ENCODE results near the gene KCNG2.
"Not testable (repeated sequence)": the region's sequence is repeated elsewhere in the genome, so short reads cannot be mapped to it uniquely, and the experiment has no call there.

Gene KCNG2

DNA sequence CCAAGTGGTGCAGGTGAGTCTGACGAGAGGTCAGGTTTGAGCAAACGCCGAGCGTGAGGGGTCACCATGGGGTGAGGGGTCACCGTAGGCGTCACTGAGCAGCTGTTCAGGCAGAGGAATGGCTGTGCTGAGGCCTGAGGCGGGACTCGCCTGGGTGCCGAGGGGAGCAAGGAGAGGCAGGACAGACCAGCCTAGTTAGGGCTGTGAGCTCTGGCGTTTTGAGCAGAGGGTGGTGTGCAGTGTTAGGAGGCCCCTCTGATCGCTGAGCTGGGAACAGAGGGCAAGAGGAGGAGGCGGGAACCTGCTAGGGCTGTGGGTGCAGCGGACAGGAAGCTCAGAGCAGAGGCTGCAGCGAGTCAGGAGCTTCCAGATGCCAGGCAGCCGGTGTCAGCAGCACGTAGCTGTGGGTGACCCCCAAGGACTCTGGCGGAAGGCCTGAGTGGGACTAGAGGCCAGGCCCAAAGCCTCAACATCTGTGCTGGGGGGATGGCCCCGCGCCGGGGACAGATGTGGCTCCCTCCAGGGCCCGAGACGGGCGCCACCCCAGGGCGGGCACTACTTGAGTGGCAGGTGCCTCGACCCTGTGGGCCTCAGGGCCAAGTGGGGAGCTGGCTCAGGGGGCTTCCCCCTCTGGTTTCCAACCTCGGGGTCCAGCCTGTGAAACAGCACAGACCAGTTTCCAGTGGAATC lies 55.7 kb downstream of the KCNG2 start:
- no peak for DNase-seq (ENCODE audit: low spot score)

DNA sequence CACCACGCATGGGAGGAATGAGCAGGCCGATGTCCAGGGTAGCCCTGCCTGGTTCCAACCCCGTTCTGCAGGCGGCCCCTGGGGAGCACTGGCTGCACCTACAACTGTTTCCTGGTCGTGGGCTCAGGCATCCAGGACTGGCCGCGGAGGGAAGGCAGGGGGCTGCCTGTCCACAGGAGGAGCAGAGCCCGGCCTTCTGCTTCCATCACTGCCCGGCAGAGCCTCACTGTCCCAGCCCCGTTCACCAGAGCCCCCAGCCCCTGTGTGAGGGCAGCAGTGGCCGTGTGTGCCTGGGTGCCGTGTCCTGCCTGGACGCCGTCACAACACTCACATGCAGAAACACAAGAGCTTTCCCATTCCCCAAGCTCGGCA lies 56.2 kb downstream of the KCNG2 start:
- DNase-seq (ENCODE audit: low spot score): no peak

DNA sequence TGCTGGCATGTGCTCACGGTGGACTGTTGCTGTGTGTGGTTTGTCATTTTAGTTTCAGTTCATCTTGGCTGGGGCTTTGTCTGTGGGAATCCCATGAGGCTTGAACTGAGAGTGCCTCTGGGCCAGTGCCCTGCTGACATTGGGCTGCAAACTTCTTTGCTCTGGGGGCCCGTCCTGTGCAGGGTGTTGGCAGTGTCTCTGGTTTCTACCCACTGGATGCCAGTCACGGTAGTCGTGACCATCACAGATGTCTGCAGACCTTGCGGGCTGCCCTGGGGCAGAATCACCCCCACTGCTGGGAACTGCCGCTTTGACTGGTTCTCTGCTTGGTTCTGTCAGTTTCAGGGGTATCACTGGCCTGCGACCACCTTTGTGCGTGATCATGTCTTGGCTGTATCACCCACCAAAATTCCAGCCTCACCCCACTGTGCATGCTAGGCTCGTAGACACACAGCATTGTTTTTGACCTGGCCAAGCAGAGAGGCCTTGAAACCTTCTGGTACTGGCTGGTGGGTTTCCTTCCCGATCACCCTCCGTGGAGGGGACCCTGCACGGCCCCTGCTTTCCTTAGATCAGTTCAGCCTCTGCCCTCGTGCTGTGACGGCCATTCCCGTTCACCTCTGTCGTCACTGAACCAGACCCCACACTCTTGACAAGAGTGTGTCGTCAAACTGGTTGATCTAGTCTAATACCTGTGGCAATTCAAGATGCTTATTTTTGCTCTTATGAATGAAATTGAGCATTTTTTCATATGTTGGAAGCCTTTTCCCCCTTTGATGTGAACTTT lies 57.6 kb downstream of the KCNG2 start:
- no peak for DNase-seq (ENCODE audit: low spot score)

DNA sequence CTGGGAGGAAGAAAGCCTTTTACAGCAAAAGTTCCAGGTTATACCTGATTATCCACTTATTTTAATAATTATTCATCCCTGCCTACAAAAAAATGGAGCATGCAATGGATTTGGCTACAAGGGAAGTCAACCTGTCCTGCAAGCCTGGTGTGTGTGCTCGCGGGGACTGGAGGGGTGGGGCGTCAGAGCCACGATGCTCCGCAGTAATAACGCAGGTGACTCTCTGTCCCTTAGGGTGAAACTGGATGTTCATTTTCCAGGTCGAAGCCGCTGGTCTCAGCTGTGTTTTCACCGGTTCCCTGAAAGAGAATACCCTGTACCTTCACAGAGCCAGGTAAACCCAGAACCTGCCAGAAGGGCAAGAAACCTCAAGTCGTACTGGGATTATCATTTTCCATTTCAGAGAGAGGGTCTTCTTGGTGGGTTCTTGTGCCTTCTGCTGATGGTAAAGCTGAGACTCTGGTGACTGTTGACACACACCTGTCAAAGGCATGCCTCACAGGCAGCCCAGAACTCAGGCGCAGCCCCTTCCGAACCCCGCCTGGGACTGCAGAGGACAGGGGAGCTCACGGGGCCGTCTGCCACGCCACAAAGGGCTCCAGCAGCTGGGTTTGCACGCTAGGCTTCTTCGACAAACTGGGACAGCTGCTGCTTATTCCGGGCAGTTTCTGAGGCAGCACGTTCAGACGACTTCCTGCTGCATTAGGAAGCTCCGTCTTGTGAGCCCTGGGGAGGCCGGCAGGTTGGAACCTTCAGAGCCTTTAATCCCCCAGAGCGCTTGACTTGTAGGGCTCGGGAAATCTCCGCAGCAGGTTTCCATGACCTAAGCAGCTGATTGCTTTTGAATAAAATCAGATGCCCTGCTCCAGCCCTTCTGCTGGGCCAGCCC lies 58.6 kb downstream of the KCNG2 start:
- no peak for DNase-seq (ENCODE audit: low spot score)

DNA sequence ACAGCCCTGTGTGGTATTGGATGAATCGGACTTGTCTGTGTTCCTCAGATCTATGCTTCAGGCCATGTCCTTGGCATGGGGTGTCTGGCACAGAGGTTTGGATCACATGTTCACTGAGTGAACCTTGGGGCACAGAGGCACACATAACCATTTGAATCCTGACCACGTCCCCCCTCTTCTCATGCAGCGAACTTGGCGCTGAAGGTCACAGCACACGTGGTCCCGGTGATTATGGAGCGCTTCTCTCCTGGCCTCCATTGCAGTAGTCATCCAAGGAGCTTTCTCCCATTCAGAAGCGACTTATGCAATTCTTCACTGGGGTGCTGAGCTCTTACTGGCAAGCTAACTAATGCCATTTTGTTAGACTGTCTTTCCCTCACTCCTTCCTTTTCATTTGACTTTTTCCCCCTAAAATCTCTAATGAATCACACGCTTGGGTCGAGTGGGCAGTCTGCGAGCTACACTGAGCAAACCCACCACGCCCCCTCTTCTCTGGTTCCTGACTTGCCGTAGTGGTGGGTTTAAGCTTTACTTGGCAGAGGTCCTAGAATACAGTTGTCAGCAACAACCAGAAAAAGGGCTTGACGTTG lies 59.4 kb downstream of the KCNG2 start:
- no peak for DNase-seq (ENCODE audit: low spot score)

DNA sequence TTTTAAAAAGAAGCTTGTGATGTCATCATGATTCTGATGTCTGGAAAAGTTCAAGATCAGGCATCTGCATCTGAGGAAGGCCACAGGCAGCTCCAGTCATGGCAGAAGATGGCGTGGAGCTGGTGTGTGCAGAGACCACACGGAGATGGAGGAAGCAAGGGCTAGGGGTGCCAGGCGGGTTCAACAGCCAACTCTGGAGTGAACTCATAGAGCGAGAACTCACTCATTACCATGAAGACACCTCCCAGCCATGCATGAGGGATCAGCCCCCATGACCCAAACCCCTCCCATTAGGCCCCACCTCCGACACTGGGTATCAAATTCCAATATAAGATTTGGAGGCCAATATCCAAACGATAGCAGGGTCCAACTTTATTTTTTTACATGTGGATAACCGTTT lies 61.6 kb downstream of the KCNG2 start:
- DNase-seq (ENCODE audit: low spot score): no peak

DNA sequence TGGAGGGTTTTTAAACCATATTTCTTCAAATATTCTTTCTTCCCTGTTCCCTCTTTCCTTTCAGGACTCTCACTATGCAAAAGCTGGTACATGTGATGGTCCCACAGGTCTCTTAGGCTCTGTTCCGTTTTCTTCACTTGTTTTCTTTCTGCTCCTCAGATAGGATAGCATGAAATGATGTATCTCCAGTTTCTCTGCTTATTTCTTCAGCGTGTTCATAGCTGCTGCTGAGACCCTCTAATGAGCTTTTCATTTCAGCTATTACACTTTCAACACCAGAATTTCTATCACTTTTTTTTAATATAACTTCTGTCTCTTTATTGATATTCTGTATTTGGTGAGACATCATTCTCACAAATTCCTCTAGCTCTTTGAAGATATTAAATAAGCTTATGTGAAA lies 63.9 kb downstream of the KCNG2 start:
- no peak for DNase-seq (ENCODE audit: low spot score)

DNA sequence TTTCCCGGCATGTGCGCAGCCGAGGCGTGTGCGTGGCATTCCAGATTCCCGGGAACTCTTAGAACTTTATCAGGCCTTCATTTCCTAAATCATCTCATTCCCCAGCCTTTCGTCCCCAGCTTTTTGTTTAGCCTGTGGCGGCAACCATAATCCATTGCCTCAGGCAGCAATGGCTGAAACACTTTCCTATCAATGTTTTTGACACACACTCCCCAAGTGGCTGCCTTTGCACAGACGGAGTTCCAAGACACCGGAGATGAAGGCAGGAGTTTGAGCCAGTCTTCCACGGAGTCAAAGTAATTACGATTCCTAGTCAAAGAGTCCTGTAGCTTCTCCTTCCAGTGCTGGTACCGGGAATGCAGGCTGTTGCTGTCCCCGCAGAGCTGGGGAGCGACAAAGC lies 64.8 kb downstream of the KCNG2 start:
- DNase-seq (ENCODE audit: low spot score): no peak

DNA sequence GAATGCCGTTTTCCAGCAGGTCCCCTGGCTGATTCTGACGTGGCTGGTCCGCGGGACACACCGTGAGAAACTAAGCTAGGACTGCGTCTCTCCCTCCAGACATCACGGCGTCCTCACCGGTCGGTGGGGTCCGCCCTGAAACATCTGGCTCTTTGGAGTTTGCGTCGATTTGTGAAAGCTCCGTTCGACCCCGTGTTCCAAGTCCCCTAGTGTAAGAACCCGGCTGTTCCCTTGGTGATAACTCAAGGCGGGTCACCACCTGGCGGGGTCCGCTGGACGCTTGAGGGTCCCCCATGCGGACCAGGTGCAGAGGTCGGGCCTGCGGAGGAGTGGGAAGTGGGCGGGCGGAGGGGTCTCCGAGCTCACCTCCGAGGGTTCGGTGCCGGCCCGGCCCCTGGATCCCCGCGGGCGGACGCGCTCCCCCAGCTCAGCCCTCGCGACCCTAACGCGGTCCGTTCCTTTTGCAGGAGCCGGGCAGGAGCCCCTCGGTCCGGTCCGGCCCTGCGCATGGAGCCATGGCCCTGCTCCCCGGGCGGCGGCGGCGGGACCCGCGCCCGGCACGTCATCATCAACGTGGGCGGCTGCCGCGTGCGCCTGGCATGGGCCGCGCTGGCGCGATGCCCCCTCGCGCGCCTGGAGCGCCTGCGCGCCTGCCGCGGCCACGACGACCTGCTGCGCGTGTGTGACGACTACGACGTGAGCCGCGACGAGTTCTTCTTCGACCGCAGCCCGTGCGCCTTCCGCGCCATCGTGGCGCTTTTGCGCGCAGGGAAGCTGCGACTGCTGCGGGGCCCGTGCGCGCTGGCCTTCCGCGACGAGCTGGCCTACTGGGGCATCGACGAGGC lies 65.6 kb downstream of the KCNG2 start:
- no peak for DNase-seq (ENCODE audit: low spot score)

DNA sequence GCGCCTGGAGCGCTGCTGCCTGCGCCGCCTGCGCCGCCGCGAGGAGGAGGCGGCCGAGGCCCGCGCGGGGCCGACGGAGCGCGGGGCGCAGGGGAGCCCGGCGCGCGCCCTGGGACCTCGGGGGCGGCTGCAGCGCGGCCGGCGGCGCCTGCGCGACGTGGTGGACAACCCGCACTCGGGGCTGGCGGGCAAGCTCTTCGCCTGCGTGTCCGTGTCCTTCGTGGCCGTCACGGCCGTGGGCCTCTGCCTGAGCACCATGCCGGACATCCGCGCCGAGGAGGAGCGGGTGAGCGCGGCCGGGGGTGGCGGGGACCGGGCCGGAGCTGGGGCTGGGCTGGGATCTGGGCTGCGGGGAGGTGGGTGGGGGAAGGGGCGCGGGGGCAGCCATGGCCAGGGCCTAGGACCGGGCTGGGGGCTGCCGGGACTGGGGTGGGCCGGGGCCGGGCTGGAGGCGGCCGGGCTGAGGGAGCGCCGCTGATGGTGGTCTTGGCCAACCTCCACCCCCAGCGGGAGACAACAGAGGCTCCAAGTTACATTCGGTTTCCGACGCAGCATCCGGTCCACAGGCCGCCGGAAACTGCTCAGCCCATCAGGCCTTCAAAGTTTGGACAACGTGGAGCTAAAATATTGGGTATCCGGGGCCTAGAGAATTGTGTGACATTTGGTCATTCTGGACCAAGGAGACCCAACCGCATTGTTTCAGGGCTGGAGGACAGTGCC lies 66.4 kb downstream of the KCNG2 start:
- no peak for DNase-seq (ENCODE audit: low spot score)

DNA sequence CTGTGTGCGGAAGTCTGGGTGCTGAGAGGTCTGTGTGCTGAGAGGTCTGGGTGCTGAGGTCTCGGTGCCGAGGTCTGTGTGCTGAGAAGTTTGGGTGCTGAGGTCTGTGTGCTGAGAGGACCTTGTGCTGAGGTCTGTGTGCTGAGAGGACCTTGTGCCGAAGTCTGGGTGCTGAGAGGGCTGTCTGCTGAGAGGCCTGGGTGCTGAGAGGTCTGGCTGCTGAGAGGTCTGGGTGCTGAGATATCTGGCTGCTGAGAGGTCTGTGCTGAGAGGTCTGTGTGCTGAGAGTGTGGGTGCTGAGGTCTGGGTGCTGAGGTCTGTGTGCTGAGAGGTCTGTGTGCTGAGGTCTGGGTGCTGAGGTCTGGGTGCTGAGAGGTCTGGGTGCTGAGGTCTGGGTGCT lies 67.2 kb downstream of the KCNG2 start:
- not testable (repeated sequence) for DNase-seq (ENCODE audit: low spot score)

DNA sequence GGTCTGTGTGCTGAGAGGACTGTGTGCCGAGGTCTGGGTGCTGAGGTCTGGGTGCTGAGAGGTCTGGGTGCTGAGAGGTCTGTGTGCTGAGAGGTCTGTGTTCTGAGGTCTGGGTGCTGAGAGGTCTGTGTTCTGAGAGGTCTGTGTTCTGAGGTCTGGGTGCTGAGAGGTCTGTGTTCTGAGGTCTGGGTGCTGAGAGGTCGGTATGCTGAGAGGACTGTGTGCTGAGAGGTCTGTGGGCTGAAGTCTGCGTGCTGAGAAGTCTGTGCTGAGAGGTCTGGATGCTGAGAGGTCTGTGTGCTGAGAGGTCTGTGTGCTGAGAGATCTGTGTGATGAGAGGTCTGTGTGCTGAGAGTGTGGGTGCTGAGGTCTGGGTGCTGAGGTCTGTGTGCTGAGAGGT lies 68.2 kb downstream of the KCNG2 start:
- not testable (repeated sequence) for DNase-seq (ENCODE audit: low spot score)

DNA sequence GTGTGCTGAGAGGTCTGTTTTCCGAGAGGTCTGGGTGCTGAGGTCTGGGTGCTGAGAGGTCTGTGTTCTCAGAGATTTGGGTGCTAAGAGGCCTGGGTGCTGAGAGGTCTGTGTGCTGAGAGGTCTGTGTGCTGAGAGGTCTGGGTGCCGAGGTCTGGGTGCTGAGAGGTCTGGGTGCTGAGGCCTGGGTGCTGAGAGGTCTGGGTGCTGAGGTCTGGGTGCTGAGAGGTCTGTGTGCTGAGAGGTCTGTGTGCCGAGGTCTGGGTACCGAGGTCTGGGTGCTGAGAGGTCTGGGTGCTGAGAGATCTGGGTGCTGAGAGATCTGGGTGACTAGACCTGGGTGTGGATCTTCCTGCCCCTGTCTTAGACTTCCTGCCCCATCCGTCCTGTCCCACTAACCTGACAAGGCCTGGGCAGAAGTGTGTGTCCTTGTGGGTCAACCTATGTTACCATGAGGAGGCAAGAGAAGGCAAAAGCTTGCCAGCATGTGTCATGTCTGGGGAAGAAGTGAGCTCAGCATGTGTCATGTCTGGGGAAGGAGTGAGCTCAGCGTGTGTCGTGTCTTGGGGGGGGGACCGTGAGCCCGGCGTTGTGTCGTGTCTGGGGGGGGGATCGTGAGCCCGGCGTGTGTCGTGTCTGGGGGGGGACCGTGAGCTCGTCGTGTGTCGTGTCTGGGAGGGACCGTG lies 69.3 kb downstream of the KCNG2 start:
- no peak for DNase-seq (ENCODE audit: low spot score)

DNA sequence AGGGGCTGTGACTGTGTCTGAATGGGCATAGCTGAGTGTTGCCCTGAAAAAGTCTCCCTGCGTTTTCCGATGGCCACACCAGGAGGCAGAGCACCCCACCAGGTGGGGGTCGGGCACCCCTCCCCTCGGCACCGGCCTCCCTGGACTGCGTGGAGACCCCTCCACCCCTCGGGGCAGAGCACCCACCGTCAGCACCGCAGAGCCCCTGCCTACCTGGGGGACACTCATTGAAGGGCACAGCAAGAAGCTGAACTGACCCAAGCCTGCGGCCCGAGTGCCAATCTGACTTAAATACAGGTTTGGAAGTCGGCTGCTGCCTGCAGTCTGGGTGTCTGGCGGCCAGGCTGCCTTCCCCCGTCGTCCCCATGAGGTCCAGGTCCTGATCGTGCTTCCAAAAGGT lies 69.9 kb downstream of the KCNG2 start:
- no peak for DNase-seq (ENCODE audit: low spot score)

DNA sequence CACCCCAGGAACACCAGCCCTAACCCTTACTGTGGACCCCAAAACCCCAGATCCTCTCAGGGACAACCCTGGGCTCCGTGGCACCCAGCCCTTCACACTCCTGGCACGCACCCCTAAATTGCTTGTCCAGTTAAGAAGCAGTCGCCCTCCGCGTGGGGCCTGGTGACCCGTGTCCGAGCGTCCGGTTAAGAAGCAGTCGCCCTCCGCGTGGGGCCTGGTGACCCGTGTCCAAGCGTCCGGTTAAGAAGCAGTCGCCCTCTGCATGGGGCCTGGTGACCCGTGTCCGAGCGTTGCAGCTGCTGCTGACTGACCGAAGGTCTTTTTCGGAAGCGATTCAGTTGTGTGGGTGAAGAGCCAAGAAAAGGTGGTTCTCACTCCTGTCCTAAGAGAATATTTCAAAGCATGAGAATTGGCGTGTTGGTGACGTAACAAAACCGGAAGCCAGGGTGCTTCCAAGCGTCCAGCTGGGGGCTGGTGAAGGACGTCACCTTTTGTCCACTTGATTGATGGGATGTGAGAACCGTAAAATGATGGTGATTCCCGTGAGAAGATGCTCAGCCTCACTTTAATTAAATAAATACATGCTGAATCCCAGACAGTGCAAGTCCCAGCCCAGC lies 70.5 kb downstream of the KCNG2 start:
- no peak for DNase-seq (ENCODE audit: low spot score)

DNA sequence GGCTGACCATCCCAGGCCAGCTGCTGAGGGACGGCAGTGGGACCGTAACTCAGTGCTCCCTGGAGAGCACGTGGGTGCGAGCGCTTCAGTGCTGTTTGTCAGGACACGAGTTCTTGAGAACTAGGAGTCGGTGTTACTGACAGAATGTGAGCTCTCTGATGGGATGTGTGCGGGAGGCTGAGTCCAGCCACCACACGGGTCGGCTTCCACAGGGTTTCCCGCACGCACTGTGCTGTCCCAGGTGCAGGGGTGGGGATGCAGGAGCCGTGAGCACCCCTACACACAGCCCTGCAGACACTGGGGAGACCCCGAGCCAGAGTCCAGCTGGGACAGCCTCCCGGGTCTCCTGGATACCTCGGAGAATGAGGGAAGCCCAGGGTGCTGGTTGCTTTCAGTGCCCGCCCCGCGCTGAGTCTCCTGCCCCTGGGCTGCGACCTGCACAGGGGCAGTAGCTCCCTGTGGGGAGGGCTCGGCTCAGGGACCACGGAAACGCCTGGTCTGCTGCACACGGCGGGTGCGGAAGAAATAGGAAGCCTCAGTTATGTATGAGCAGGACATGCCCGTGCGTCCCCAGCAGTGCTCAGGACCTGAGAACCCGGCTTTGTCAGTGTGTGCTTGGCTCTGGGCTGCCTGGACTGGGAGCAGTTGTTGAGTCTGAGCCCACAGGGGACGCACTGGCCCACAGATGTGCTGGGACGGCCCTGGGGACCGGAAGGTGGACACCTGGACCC lies 71.2 kb downstream of the KCNG2 start:
- DNase-seq (ENCODE audit: low spot score): no peak

DNA sequence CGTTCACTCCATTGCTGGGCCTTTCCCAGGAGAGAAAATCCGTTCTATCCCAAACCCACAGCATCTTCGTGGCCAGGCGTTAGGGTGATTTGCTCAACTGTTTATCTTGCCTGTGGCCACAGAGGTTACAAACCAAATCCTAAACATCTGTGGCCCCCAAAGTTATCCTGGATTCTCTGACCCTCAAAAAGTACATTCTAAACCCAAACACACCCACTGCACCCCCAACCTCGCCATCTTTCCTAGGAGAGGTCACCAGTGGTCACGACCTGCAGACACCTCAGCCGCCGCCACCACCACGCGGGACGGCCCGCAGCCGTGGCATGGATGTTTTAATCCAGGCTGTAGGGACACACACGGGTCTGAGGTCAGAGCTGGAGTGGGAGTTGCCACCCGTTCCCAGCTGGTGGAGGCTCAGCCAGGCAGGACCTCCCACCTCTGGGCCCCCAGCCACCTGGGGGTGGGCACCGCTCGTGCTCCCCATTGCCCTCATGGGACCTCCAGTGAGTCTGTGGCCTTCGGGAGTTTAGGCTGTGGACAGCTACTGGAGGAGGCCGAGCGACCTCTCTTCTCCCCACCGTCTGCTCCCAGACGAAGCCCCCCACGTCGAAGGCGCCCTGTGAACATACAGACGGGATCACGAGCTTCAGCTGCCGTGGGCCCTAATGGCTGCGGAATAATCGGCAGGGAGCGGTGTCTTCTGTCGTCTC lies 72.0 kb downstream of the KCNG2 start:
- no peak for DNase-seq (ENCODE audit: low spot score)

DNA sequence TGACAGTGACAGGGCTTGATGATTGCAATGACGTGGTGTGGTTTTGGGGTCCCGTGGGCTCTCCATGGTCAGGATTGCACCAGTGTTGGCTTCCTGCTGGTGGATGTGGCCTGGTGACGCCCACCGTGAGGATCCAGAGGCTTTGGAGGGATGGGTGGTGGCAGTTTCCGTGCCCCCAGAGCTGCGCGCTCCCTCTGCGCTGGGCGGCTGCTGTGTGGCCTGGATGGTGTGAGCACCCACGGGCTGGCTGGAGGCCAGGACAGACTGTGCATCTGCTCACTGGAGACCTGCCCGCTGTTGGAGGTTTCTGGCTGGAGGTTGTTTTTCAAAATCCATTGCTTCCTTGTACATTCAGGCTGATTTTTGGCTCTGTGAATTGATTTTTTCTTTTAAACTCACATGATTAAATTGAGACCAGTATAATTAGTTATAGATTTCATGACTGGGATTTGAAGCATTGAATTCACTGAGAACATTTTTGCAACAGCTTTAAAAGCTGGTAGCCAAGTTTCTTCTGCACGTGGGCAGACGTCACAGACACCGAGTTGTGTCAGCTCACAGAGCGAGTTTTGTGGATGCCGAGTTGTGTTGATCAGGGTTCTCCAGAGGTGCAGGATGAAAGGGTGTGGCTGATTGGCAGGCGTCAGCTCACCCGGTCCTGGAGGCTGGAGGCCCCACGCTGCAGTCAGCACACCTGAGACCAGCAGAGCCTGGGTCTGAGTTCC lies 72.7 kb downstream of the KCNG2 start:
- no peak for DNase-seq (ENCODE audit: low spot score)

All from CD4-positive, alpha-beta T cell treated with Interleukin-6 at 100 ng/mL for 8 hours (primary cell).